Stimulated activated CD8-positive, alpha-beta memory T cell treated with anti-CD3 and anti-CD28 coated beads, Interleukin-4, amount 100 ng/mL, for 24 hours (primary cell): ENCODE data around the gene SHC1.
"Not testable (repeated sequence)": the region's sequence is repeated elsewhere in the genome, so short reads cannot be mapped to it uniquely, and the experiment has no call there.

Source experiments
- DNase-seq: peaks from one replicate; pipeline ENCODE4 v3.0.0-alpha.2; 2020; ENCODE audit warnings: low read depth

The SHC1 gene

DNA sequence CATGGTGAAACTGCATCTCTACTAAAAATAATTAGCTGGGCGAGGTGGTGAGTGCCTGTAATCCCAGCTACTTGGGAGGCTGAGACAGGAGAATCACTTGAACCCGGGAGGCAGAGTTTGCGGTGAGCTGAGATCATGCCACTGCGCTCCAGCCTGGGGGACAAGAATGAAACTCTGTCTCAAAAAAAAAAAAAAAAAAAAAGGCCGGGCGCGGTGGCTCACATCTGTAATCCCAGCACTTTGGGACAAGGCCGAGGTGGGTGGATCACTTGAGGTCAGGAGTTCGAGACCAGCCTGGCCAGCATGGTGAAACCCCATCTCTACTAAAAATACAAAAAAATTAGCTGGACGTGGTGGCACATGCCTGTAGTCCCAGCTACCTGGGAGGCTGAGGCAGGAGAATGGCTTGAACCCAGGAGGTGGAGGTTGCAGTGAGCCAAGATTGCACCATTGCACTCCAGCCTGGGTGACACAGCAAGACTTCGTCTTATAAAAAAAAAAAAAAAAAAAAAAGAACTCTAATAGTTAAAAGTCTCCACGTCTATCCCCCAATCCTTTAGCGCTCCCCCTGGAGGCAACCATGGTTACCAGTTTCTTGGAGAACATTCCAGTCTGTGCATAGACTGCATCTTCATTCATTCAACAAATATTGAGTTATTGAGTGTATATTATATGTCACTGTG, 24.9 kb upstream of the SHC1 start:
- DNase-seq, result not testable (repeated sequence)

DNA sequence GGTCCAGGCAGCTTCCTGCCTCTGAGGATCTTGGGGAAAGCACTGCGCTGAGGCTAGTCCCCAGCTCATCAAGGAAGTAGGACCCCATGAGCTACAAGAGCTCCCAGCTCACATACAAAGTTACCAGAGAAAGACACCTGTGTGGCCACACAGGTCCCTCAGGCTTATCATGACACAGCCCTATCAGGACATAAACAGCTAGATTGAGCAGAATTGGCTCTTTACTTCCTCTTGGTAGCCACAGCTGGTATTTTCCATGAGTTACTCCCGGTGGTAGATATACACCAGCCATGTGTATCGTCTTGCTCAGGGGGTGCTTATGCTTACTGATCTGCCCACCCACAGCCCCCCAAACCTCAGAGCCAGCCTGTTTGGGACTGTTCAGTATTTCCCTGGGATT, 24.0 kb upstream of the SHC1 start:
- no peak for DNase-seq

DNA sequence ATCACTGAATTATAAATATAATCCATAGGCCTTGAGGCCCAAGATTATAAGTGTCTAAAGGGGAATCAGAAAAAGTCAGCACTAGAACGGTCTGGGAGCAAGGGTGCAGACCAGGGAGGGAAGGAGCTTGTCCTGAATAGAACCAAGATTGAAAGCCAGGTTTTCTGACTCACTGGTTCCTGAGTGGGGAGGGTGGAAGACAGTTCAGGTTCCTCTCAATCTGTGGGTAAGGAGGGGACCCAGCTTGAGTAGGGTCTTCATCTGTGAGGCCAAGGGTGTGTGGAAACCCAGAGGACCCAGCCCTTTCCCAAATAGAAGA, 23.7 kb upstream of the SHC1 start:
- DNase-seq, result no peak

DNA sequence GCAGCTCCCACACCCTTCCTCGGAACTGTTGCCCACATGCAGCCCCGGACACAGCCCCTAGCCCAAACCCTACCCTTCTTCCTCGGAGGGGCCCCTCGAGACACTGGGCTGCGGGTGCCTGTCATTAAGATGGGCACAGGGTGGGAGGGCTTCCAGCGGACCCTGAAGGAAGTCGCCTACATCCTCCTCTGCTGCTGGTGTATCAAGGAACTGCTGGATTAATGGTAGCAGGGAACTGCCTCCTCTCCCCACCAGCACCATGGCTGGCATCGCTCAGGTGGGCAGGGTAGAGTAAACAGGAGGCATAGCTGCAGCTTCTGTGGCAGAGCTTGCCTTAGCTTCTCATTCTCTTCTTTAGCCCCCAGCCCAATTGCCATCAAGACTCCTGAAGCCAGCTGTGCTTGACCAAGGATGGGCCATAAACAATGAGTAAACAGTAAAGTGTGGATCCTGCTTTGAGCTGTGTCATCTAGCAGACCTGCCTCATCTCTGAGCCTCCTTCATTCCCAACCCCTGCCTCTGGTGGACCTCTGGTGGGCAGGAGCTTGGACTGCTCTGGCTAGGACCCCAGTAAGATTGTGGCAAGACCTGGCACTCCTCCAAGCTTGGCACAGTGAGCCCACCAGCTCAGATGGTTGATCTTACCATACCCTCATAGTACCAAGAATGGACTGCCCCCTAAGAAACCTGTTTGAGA, 23.2 kb upstream of the SHC1 start, which contains the start of gene LENEP:
LENEP (plus strand) TSS at position 15 of the 697 bp plus-strand sequence; CDS start at position 37, 22 bp downstream.
- DNase-seq, result no peak

DNA sequence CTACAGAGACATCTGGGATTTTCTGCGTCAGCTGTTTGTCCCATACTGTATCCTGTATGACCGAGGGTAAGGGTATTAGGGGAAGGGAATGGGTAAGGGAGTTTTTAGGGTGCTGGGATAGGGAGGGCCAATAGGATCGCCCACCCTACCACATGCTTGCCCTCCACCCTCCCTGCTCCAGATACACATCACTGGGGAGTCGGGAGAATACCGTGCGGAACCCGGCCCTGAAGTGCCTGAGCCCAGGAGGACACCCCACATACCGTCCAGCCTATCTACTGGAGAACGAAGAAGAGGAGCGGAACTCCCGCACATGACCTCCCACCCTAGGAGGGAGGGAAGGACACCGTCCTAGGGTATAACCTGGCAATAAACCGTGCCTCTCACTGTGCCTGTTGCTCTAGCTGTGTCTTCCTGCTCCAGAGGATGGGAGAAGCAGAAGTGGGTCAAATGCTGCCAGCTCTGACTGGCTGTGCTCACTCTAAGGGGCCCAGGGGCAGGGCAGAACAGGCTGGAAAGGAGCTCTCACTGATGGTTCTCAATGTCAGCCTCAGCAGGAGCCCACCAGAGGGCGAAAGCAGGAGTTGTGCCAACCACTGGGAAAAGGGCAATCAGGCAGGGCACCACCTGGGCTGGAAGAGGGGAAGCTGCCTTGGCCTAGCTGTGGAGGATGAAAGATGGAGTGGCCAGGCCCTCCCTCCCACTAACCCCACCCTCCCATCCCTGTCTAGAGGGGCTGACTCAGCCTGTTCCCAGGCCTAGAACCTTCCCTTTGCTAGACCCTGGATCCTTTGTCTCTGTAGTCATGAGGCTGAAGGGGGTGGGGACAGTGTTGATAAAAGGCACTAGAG, 22.4 kb upstream of the SHC1 start:
- no peak for DNase-seq

DNA sequence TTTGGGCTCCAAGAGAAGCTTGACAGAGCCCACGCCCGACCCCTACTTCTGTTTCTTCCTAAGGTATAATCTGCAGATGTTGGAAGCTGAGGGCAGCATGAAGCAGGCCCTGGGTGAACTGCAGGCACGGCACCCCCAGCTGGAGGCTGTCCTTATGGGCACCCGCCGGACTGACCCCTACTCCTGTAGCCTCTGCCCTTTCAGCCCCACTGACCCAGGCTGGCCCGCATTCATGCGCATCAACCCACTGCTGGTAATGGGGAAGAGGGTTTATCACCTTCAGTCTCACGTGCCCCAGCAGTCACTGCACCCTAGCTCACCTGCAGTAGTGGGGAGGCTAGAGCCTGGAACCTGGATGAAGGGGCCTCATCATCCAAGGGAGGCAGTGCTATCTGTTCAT, 19.7 kb upstream of the SHC1 start:
- DNase-seq, result no peak

DNA sequence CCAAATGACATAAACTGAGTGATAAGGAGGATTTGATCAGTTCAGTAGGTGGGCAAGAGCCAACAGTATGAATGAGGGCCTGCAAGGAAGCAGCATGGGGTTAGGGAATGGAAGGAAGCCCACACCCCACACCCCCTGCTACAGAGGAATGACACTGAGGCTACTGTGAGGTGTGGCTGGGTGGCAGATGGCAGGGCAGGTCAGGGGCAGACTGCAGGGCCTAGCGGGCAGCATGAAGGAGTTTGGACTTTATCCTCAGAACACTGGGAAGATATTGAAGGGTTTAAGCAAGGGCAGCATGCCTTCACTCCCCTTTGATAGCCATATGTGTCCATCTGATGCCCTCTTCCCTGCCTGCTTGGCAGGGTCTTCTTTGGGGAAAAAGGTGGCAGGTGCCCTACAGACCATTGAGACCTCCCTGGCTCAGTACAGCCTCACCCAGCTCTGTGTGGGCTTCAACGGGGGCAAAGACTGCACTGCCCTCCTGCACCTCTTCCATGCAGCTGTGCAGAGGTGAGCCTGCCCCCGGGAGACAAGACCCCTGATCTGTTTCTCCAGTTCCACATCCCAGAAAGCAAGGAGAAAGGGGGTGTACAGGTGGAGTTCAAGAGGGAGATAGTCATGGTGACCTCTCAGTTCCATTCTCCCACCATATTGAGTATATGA, 18.8 kb upstream of the SHC1 start:
- no peak for DNase-seq

DNA sequence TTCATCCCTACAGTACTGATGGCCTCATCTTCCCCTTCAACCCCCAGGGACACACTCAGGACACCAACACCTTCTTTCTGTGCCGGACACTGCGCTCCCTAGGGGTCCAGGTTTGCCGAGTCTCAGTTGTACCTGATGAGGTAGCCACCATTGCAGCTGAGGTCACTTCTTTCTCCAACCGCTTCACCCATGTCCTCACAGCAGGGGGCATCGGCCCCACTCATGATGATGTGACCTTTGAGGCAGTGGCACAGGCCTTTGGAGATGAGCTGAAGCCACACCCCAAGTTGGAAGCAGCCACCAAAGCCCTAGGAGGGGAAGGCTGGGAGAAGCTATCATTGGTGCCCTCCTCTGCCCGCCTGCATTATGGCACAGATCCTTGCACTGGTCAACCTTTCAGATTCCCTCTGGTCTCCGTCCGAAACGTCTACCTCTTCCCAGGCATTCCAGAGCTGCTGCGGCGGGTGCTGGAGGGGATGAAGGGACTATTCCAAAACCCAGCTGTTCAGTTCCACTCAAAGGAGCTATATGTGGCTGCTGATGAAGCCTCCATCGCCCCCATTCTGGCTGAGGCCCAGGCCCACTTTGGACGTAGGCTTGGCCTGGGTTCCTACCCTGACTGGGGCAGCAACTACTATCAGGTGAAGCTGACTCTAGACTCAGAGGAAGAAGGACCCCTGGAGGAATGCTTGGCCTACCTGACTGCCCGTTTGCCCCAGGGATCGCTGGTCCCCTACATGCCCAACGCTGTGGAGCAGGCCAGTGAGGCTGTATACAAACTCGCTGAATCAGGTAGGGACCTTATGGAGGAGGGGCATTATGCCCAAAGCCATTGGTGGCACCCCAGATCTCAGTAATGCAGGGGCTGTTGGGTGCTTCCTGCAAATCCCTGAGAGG, 17.8 kb upstream of the SHC1 start:
- no peak for DNase-seq

DNA sequence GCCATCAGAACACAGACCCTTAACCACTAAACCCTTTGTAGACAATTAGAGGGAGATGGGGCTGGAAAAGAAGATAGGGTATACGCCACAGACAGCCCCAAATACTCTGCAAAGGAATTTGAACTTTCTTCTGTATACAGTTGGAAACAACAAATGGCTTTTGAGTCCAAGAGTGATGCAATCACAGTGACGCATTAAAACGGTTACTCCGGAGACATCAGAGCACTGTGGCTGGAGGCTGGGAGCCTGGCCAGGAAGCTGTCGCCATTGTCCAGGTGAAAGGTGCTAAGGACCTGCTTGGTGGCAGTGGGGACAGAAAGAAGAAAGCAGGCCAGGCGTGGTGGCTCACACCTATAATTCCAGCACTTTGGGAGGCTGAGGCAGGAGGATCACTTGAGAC, 16.8 kb upstream of the SHC1 start:
- no peak for DNase-seq

DNA sequence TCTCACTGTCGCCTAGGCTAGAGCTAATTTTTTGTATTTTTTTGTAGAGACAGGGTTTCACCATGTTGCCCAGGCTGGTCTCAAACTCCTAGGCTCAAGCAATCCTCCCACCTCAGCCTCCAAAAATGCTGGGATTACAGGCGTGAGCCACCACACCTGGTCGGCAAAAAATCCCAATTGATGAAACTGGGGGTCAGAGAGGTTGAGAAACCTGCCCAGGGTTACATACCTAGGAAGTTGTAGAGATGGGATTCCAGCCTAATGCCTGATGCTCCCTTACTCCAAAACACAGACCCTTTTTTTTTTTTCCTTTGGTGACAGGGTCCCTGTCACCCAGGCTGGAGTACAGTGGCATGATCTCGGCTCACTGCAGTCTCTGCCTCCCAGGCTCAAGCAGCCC, 16.2 kb upstream of the SHC1 start:
- DNase-seq, result not testable (repeated sequence)

DNA sequence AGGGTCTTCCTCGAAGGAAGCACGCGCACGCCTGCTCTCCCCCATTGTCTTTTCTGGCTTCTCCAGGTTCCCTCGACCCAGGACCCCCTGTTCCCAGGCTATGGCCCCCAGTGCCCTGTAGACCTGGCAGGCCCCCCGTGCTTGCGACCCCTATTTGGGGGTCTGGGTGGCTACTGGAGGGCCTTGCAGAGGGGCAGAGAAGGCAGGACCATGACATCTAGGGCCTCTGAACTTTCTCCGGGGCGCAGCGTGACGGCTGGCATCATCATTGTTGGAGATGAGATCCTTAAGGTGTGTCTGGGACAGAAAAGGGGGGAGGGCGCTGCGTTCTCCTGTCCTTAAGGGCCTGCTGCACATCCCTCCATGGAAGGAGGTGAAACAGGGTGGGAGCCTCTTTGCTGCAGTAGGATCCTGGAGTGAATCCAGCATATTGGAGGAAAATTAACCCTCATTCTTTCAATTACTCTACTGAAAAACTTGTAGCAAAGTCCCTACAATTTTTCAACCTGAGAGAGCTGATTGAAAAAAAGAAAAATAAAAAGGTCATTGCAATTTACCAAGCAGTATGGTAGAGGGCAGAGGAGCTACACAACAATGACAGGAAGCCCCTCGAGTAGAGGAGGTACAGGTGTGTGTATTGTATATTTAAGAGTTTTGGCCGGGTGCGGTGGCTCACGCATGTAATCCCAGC, 13.4 kb upstream of the SHC1 start:
- DNase-seq, result no peak

DNA sequence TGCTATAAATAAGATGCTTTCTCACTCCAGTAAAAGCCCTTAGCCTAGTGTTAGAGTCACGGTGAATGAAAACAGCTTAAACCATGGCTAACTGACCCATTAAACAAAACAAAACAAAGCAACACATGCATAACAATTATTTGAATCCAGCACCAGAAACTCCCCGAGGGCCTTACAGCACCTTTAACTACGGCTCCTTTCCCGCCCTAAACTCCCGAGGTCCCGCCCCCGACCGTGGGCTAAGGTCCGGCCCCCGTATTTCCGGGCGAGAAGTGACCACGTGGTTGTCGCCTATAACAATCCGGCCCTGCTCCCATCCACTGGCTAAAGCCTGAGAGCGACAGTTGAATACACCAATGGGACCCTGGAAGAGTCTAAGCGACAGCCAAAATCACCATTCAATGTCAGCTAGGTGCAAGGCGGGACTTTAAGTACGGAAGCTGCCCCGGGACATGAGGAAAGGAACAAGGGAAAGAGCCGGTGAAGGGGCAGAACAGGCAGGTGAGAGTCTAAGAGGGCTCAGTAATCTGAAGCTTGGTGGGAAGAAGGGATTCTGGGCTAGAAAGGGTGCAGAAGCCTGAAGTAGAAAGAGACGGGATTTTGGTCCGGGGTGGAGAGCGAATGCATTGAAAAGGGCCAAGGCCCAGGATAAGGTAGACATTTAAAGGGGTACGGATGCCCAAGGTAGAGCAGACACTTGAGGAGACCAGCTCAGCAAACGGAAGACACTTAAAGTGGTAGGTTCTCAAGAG, 12.5 kb upstream of the SHC1 start, which contains the start of gene FLAD1:
FLAD1 (plus strand) TSS at position 448 of the 752 bp plus-strand sequence. CDS start 351 bp downstream, outside the sequence.
- DNase-seq, result peak; percentile 90

DNA sequence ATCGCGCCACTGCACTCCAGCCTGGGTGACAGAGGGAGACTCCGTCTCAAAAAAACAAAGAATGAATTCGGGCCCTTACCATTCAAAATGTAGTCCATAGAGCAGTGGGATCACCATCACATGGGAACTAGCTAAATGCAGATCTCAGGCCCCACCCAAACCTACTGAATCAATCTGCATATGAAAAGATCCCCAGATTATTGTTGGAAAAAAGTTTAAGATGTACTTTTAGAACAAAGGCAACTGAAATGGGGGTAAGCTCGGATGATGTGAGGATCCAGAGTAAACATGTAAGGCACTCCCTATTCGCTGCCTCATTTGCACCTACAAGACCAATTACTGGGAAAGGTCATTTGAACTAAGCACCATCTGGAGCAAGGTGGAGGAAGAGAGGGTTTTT, 11.8 kb upstream of the SHC1 start:
- DNase-seq, result no peak

DNA sequence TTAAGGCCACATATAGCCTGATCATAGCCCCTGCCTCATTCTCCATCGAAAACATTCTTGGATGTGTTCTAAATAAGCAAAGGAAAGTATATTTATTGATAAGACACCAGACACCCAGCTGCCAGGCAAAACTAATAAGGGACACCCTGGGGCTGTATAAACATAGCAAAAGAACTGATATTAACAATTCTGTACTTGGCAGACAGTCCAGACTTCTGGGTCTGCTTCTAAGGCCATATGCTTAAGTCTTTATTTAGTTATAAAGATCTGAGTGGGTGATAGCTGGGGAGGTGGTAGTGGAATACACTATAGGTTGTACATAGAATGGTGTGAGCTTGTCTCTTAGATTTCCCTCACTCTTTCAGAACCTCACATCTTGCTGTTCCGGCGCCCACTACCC, 7.8 kb upstream of the SHC1 start:
- no peak for DNase-seq

DNA sequence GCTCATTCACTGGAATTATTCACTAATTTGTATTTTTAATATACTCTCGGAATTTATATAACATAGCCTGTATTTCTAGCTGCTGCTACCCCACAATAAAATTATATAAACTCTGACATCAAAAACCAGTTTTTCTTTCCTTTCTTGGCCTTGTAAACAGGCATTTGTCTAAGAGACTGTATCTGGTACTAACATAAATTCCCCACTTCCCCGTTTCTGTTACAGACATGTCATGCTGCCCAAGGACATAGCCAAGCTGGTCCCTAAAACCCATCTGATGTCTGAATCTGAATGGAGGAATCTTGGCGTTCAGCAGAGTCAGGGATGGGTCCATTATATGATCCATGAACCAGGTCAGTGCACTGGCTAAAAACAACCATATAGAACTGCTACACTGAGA, 7.2 kb upstream of the SHC1 start:
- DNase-seq, result not testable (repeated sequence)

DNA sequence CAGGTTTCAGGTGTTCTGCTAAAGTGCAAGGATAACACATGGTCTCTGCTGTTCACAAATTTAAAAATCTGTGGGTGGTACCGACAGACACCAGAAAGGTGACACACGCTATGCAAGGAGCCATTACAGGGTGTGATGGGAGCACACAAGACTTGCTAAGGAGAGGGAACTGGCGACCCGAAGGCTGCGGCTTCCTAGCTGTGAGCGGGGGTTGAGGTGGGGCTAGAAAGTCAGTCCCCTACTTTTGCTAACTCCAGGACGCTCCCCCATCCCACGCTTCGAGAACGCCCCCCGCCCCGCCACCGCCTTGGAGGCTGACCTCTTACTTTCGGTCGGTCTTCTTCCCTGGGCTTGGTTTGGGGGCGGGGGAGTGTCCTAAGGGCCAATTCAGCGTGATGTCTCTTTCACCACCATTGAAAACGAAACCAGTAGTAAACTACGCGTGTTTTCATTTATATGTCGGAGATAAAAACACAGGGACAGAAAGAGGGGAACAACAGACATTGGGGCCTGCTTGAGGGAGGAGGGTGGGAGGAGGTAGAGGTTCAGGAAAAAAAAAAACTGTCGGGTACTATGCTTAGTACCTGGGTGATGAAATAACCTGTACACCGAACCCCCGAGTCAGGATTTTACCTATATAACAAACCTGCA, 5.0 kb upstream of the SHC1 start:
- peak; percentile 65 for DNase-seq

DNA sequence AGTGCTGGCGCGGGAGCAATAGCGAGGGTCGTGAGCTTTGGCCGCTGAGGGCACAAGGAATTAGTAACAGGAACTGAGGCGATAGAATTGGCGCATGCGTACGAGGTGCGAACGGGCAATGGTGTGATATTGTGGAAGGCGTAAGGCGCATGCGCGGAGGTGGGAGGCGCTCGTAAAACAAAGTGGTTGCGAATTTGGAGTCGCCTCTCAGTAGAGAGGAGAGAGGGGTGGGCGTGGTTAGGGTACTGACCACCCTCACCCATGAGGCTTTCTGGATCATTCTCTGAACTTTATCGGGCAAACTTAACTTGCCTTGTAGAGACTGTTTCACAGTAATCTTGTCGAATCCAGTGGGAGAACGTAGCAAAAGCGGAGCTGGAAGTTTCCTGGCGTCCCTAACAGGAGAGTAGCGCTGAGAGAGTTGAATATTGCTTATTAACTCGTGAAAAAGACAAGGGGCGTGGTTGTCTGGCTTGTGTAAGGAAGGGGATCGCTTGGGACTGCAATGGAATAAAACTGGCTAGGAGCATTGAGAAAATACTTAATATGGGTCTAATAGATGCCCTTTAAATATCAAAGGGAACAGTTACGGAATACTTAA, 4.4 kb upstream of the SHC1 start:
- DNase-seq, result peak; percentile 87

DNA sequence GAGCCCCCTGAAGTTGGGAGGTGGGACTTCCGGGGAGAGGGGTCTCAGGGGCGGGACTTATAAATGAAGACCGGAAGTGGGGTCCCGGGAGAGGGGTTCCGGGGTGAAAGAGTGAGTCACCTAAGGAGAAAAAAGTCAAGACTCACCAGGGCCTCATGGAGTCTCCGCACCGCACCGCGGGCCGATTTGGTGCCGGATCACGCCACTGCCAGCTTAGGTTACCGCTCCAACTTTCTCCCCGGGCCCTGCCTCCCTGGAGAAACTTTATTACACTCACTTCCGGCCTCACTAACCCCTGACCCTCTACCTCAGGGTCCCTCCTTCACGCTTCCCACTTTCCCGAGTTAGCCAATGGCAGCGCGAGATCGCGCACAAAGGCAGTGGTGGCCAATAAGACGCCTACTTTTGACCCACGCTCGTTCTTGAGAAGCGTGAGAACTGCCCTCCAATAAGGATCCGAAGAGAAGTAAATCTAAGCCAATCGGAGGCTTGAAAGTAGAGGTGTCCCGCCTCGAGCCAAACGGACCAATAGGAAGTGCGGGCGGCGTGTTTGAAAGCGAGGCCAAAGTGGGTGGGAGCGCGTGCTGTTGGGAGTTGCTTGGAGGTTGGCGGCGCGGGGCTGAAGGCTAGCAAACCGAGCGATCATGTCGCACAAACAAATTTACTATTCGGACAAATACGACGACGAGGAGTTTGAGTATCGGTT, 3.7 kb upstream of the SHC1 start, which contains the start of gene CKS1B:
CKS1B (plus strand) TSS at position 580 of the 706 bp plus-strand sequence; CDS start at position 645, 65 bp downstream.
- DNase-seq, result peak; percentile 91
